H1 (cell line): ENCODE measurements around the gene PPARD. TPM values are rescaled to one million over a fixed set of nuclear protein-coding genes. Genes with fewer than 3 reads are reported as not detected.

Source experiments
- BCL11A ChIP-seq, 2 experiments: IDR thresholded peaks; one replicate each; pipeline ENCODE4 v1.6.1; 2011; ENCODE audit warnings: low read depth in 2 of 2, low read length in 2 of 2, mild to moderate bottlenecking in 2 of 2
- KDM4A ChIP-seq: IDR thresholded peaks from one replicate; pipeline ENCODE4 v1.7.1; 2012; ENCODE audit warnings: low read depth, mild to moderate bottlenecking, moderate library complexity, low read length, inconsistent platforms; ENCODE audit not compliant: severe bottlenecking
- MAX ChIP-seq: IDR thresholded peaks from 2 replicates; pipeline ENCODE4 v1.6.1; 2012; ENCODE audit warnings: inconsistent platforms
- POLR2AphosphoS5 ChIP-seq: IDR thresholded peaks from 2 replicates; pipeline ENCODE4 v1.6.1; 2011; ENCODE audit warnings: low read depth, low read length
- SIX5 ChIP-seq: IDR thresholded peaks from 2 replicates; pipeline ENCODE4 v1.6.1; 2011; ENCODE audit warnings: mild to moderate bottlenecking, low read depth, low read length
- polyA plus RNA-seq, 7 experiments: library from polyadenylated mRNA; depleted of rRNA in 3 of 7; stranded (reverse) in 5 of 7; unstranded in 2 of 7; fragments of >200 nt in 5 of 7; fragments of 200-250 nt in 2 of 7; gene quantifications; 1 replicate in 5 of 7; 2 replicates in 1 of 7; 4 replicates in 1 of 7; pipeline versions ENCODE4 v1.2.1 to v1.2.3, GENCODE V29; 2011 to 2013; ENCODE audit warnings: missing spikeins in 2 of 7, mixed read lengths in 2 of 7
- total RNA-seq: library from RNA; stranded (reverse); fragmentation: NEBNext Ultra II Directional; extraction: Animal tissue kit (Norgen Biotek cat#: 25700); gene quantifications from 2 replicates; pipeline ENCODE4 v1.2.1, GENCODE V29; 2021

Gene PPARD
- total and polyA plus RNA-seq, 2 of the 8 experiments (the other 6 are each of a cell fraction or from before 2014, with no cell fraction given) = 14.6 to 14.9 TPM

GRCh38 chr6:35304299-35304698, 38.1 kb upstream of the PPARD start (continued):
- TF ChIP-seq MAX (no peak), POLR2AphosphoS5 (no peak), BCL11A (IDR thresholded peaks at IDR 0.05; ENCODE audit: low read depth in 2 of 2, low read length in 2 of 2) (no peak), SIX5 (no peak), KDM4A (no peak)
